GM12878 (cell line): Measurements from ENCODE around the gene VPS16. TPM values are rescaled to one million over a fixed set of nuclear protein-coding genes. Genes with fewer than 3 reads are reported as not detected.

Experiments used
- IRF4 ChIP-seq: IDR thresholded peaks from 2 replicates; pipeline ENCODE4 v1.6.1; 2011; ENCODE audit warnings: low read depth, low read length
- MTA2 ChIP-seq: fragments of 450-650 bp; IDR thresholded peaks from 2 replicates; pipeline ENCODE4 v1.6.1; 2016; ENCODE audit warnings: low read depth, mild to moderate bottlenecking, moderate library complexity
- NFYA ChIP-seq: IDR thresholded peaks from 2 replicates; pipeline ENCODE4 v1.6.1; 2011; ENCODE audit warnings: low read depth, mild to moderate bottlenecking, low read length, improper control_type of control experiment, borderline replicate concordance
- NR2C2 ChIP-seq: IDR thresholded peaks from 2 replicates; pipeline ENCODE4 v1.6.1; 2011; ENCODE audit warnings: borderline replicate concordance, low read depth; ENCODE audit not compliant: control insufficient read depth, insufficient read length
- NR2F1 ChIP-seq: fragments of 450-650 bp; conservative IDR thresholded peaks from 2 replicates; pipeline ENCODE4 v1.6.1; 2017; ENCODE audit warnings: mild to moderate bottlenecking
- SMAD5 ChIP-seq: IDR thresholded peaks from 2 replicates; pipeline ENCODE4 v1.6.1; 2016; ENCODE audit warnings: antibody characterized with exemption, low read depth
- polyA plus RNA-seq, 11 experiments: library from polyadenylated mRNA; depleted of rRNA in 4 of 11; unstranded in 6 of 11; stranded (reverse) in 5 of 11; fragments of >200 nt; fragmentation: Nextera tagmentation in 4 of 11; fragmentation: Illumina TruSeq in 1 of 11; extraction: Ambion mirVana in 4 of 11; extraction: Trizol in 1 of 11; gene quantifications; 1 replicate in 1 of 11; 2 replicates in 10 of 11; pipeline versions ENCODE4 v1.2.1 to v1.2.3, GENCODE V29; 2011 to 2016; ENCODE audit warnings: inconsistent platforms in 2 of 11, missing spikeins in 2 of 11, low read depth in 1 of 11
- total RNA-seq, 4 experiments: library from RNA; depleted of rRNA in 3 of 4; stranded (reverse); fragments of >200 nt in 3 of 4; fragmentation: Illumina TruSeq in 1 of 4; extraction: Trizol in 1 of 4; gene quantifications; 2 replicates each; pipeline versions ENCODE4 v1.2.1 to v1.2.3, GENCODE V29; 2013 to 2021
- TF ChIP-seq, protein P1 (sequence below): IDR thresholded peaks from 2 replicates; pipeline ENCODE4 v1.6.1; 2012; ENCODE audit warnings: low read depth, low read length, improper control_type of control experiment
- TF ChIP-seq, protein P2 (sequence below): IDR thresholded peaks from 2 replicates; pipeline ENCODE4 v1.6.1; 2012; ENCODE audit warnings: mild to moderate bottlenecking, low read depth, low read length

VPS16 gene
- total and polyA plus RNA-seq, 10 of the 15 experiments (the other 5 are each of a cell fraction or from before 2014, with no cell fraction given) = 8.4 to 37.5 (median 26.4) TPM

DNA sequence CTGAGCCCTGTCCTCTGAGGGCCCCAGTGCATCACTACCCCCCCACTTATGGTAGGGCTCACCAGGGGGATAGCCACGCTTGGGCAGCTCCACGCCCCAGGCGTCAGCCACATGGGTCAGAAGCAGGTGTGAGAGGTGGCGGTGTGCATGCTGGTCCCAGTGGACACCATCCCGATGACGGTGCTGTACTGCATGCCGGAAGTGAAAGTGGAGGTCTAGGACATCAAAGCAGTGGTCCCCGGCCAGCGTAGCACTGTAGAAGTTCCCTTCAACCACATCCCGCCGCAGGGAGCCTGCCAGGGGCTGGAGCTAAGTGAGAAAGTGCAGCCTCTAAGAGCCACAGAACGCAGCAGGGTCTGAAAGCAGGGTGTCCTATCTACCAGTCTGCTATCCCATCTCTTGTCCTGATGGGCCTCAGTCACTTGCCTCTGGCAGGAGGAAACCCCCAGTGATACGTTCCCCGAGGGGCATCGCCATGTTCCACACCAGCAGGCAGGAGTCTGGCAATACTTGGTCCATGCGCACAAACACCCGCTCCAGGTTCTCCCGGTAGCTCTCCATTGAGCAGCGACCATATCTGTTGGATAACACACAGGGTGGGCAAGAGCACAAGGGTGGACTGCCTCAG is 2.3 kb upstream of the VPS16 start (continued):
- TF ChIP-seq, protein P1, sequence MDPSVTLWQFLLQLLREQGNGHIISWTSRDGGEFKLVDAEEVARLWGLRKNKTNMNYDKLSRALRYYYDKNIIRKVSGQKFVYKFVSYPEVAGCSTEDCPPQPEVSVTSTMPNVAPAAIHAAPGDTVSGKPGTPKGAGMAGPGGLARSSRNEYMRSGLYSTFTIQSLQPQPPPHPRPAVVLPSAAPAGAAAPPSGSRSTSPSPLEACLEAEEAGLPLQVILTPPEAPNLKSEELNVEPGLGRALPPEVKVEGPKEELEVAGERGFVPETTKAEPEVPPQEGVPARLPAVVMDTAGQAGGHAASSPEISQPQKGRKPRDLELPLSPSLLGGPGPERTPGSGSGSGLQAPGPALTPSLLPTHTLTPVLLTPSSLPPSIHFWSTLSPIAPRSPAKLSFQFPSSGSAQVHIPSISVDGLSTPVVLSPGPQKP = no peak
- peak; percentile 80 for TF ChIP-seq NR2F1
- TF ChIP-seq SMAD5 = no peak
- TF ChIP-seq IRF4 = 0 out of 2 replicates have a peak, but pooled peaks have one; percentile 5
- no peak for TF ChIP-seq MTA2
- no peak for TF ChIP-seq NR2C2
- TF ChIP-seq, protein P2, sequence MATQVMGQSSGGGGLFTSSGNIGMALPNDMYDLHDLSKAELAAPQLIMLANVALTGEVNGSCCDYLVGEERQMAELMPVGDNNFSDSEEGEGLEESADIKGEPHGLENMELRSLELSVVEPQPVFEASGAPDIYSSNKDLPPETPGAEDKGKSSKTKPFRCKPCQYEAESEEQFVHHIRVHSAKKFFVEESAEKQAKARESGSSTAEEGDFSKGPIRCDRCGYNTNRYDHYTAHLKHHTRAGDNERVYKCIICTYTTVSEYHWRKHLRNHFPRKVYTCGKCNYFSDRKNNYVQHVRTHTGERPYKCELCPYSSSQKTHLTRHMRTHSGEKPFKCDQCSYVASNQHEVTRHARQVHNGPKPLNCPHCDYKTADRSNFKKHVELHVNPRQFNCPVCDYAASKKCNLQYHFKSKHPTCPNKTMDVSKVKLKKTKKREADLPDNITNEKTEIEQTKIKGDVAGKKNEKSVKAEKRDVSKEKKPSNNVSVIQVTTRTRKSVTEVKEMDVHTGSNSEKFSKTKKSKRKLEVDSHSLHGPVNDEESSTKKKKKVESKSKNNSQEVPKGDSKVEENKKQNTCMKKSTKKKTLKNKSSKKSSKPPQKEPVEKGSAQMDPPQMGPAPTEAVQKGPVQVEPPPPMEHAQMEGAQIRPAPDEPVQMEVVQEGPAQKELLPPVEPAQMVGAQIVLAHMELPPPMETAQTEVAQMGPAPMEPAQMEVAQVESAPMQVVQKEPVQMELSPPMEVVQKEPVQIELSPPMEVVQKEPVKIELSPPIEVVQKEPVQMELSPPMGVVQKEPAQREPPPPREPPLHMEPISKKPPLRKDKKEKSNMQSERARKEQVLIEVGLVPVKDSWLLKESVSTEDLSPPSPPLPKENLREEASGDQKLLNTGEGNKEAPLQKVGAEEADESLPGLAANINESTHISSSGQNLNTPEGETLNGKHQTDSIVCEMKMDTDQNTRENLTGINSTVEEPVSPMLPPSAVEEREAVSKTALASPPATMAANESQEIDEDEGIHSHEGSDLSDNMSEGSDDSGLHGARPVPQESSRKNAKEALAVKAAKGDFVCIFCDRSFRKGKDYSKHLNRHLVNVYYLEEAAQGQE = no peak
- TF ChIP-seq NFYA = no peak
